ENCODE results near the gene CSRP2. TPM values are rescaled to one million over a fixed set of nuclear protein-coding genes. Genes with fewer than 3 reads are reported as not detected.

The CSRP2 gene
- total RNA-seq, 1 experiment from 2014 or later, result 57.5 TPM

- in situ Hi-C loops (cut with HindIII; ENCODE audit: low sequenced_read_pairs), result no loop called here
- DNase-seq (ENCODE audit: low spot score), result no peak
Measured at GRCh38 chr12:76866151-76866567, 12.7 kb downstream of the CSRP2 start.

GRCh38 chr12:76864791-76865400 lies 13.9 kb downstream of the CSRP2 start:
- in situ Hi-C loops (cut with HindIII; ENCODE audit: low sequenced_read_pairs), result no loop called here
- no peak for DNase-seq (ENCODE audit: low spot score)

- in situ Hi-C loops (cut with HindIII; ENCODE audit: low sequenced_read_pairs), result no loop called here
Measured at GRCh38 chr12:76863837-76864236, 15.0 kb downstream of the CSRP2 start.

GRCh38 chr12:76863005-76863670 lies 15.7 kb downstream of the CSRP2 start:
- in situ Hi-C loops (cut with HindIII; ENCODE audit: low sequenced_read_pairs), result no loop called here
- DNase-seq (ENCODE audit: low spot score), result no peak

More at GRCh38 chr12:76863837-76864236, 15.0 kb downstream of the CSRP2 start:
- no peak for DNase-seq (ENCODE audit: low spot score)

- in situ Hi-C loops (cut with HindIII; ENCODE audit: low sequenced_read_pairs), result no loop called here
- DNase-seq (ENCODE audit: low spot score), result no peak
Measured at GRCh38 chr12:76860256-76860655, 18.6 kb downstream of the CSRP2 start.

GRCh38 chr12:76859611-76860010 lies 19.2 kb downstream of the CSRP2 start:
- in situ Hi-C loops (cut with HindIII; ENCODE audit: low sequenced_read_pairs), result no loop called here
- DNase-seq (ENCODE audit: low spot score), result no peak

- in situ Hi-C loops (cut with HindIII; ENCODE audit: low sequenced_read_pairs), result no loop called here
Measured at GRCh38 chr12:76856018-76856644, 22.7 kb downstream of the CSRP2 start.

GRCh38 chr12:76855271-76855670 lies 23.5 kb downstream of the CSRP2 start:
- in situ Hi-C loops (cut with HindIII; ENCODE audit: low sequenced_read_pairs), result no loop called here
- no peak for DNase-seq (ENCODE audit: low spot score)

More at GRCh38 chr12:76856018-76856644, 22.7 kb downstream of the CSRP2 start:
- no peak for DNase-seq (ENCODE audit: low spot score)

- no peak for DNase-seq (ENCODE audit: low spot score)
- in situ Hi-C loops (cut with HindIII; ENCODE audit: low sequenced_read_pairs), result no loop called here
Measured at GRCh38 chr12:76852106-76852505, 26.7 kb downstream of the CSRP2 start.

- in situ Hi-C loops (cut with HindIII; ENCODE audit: low sequenced_read_pairs), result no loop called here
- no peak for DNase-seq (ENCODE audit: low spot score)
Measured at GRCh38 chr12:76848132-76848531, 30.7 kb downstream of the CSRP2 start.

GRCh38 chr12:76847260-76847659 lies 31.6 kb downstream of the CSRP2 start:
- DNase-seq (ENCODE audit: low spot score), result no peak
- in situ Hi-C loops (cut with HindIII; ENCODE audit: low sequenced_read_pairs), result no loop called here

GRCh38 chr12:76836633-76837032 lies 42.2 kb downstream of the CSRP2 start:
- in situ Hi-C loops (cut with HindIII; ENCODE audit: low sequenced_read_pairs), result no loop called here
- DNase-seq (ENCODE audit: low spot score), result no peak

- DNase-seq (ENCODE audit: low spot score), result no peak
Measured at GRCh38 chr12:76830436-76830835, 48.4 kb downstream of the CSRP2 start.

GRCh38 chr12:76820888-76821482 lies 57.8 kb downstream of the CSRP2 start:
- peak; percentile 34 for DNase-seq (ENCODE audit: low spot score)
- in situ Hi-C loops (cut with HindIII; ENCODE audit: low sequenced_read_pairs), result no loop called here

More at GRCh38 chr12:76830436-76830835, 48.4 kb downstream of the CSRP2 start:
- in situ Hi-C loops (cut with HindIII; ENCODE audit: low sequenced_read_pairs), result no loop called here

- in situ Hi-C loops (cut with HindIII; ENCODE audit: low sequenced_read_pairs), result no loop called here
Measured at GRCh38 chr12:76813972-76814371, 64.8 kb downstream of the CSRP2 start.

GRCh38 chr12:76813265-76813664 lies 65.6 kb downstream of the CSRP2 start:
- in situ Hi-C loops (cut with HindIII; ENCODE audit: low sequenced_read_pairs), result no loop called here
- DNase-seq (ENCODE audit: low spot score), result no peak

More at GRCh38 chr12:76813972-76814371, 64.8 kb downstream of the CSRP2 start:
- DNase-seq (ENCODE audit: low spot score), result no peak

- DNase-seq (ENCODE audit: low spot score), result no peak
- in situ Hi-C loops (cut with HindIII; ENCODE audit: low sequenced_read_pairs), result no loop called here
Measured at GRCh38 chr12:76811976-76812375, 66.8 kb downstream of the CSRP2 start.

- DNase-seq (ENCODE audit: low spot score), result no peak
- in situ Hi-C loops (cut with HindIII; ENCODE audit: low sequenced_read_pairs), result no loop called here
Measured at GRCh38 chr12:76810671-76811419, 68.0 kb downstream of the CSRP2 start.

Data from G401 (cell line).